Liver (tissue), 9 donors: ENCODE measurements around the gene ATP7A. TPM values are rescaled to one million over a fixed set of nuclear protein-coding genes. Genes with fewer than 3 reads are reported as not detected.

ENCODE experiments used
- DNase-seq: peaks from one replicate; pipeline ENCODE4 v3.0.0-alpha.2; 2017; ENCODE audit warnings: low spot score
- H3K27ac ChIP-seq, 2 donors: one replicate each; pipeline ENCODE4 v1.7.0; 2013; ENCODE audit warnings: inconsistent platforms in 2 of 2, low read length in 2 of 2, control low read depth in 1 of 2, low read depth in 1 of 2, mild to moderate bottlenecking in 1 of 2
- H3K27me3 ChIP-seq, 4 donors: one replicate each; pipeline versions ENCODE4 v1.6.1 to v1.7.0; 2013; ENCODE audit warnings: low read length in 3 of 4, inconsistent platforms in 1 of 4, mild to moderate bottlenecking in 1 of 4, moderate library complexity in 1 of 4; ENCODE audit not compliant: control insufficient read depth in 4 of 4, insufficient read depth in 4 of 4
- H3K36me3 ChIP-seq, 4 donors: one replicate each; pipeline versions ENCODE4 v1.6.1 to v1.7.0; 2013; ENCODE audit warnings: low read length in 3 of 4, mild to moderate bottlenecking in 3 of 4, low read depth in 1 of 4, moderate library complexity in 1 of 4; ENCODE audit not compliant: control insufficient read depth in 4 of 4, insufficient read depth in 3 of 4
- H3K4me1 ChIP-seq, 4 donors: one replicate each; pipeline versions ENCODE4 v1.6.1 to v1.7.0; 2013; ENCODE audit warnings: low read length in 3 of 4, mild to moderate bottlenecking in 3 of 4, moderate library complexity in 1 of 4; ENCODE audit not compliant: control insufficient read depth in 4 of 4, insufficient read depth in 4 of 4
- H3K4me3 ChIP-seq, 3 donors: one replicate each; pipeline versions ENCODE4 v1.6.1 to v1.7.0; 2013; ENCODE audit warnings: low read length in 3 of 3, control low read depth in 1 of 3, low read depth in 1 of 3, mild to moderate bottlenecking in 1 of 3
- H3K9ac ChIP-seq, 2 donors: one replicate each; pipeline ENCODE4 v1.7.0; 2013; ENCODE audit warnings: low read length in 2 of 2, mild to moderate bottlenecking in 2 of 2, moderate library complexity in 2 of 2, control low read depth in 1 of 2, low read depth in 1 of 2
- H3K9me3 ChIP-seq, 4 donors: one replicate each; pipeline versions ENCODE4 v1.6.1 to v1.7.0; 2013; ENCODE audit warnings: low read length in 3 of 4; ENCODE audit not compliant: control insufficient read depth in 4 of 4
- ATF3 ChIP-seq: IDR thresholded peaks from 2 replicates; pipeline ENCODE4 v1.6.1; 2016; ENCODE audit warnings: antibody characterized with exemption
- CTCF ChIP-seq: fragments of 150-350 bp; IDR thresholded peaks from 2 replicates; pipeline ENCODE4 v1.5.1; 2017; ENCODE audit warnings: improper control_type of control experiment, low read depth, low read length; ENCODE audit not compliant: missing input control
- EGR1 ChIP-seq, 2 donors: IDR thresholded peaks; 2 replicates each; pipeline ENCODE4 v1.6.1; 2016 to 2018; ENCODE audit warnings: antibody characterized with exemption in 2 of 2, low read depth in 2 of 2
- GABPA ChIP-seq, 2 donors: IDR thresholded peaks in 1 of 2; conservative IDR thresholded peaks in 1 of 2; 2 replicates each; pipeline ENCODE4 v1.6.1; 2016; ENCODE audit warnings: antibody characterized with exemption in 2 of 2, mild to moderate bottlenecking in 1 of 2, moderate library complexity in 1 of 2
- HNF4A ChIP-seq, 2 donors: conservative IDR thresholded peaks; 2 replicates each; pipeline ENCODE4 v1.6.1; 2016; ENCODE audit warnings: antibody characterized with exemption in 2 of 2, mild to moderate bottlenecking in 2 of 2
- JUND ChIP-seq, 2 donors: IDR thresholded peaks; 2 replicates each; pipeline ENCODE4 v1.6.1; 2016; ENCODE audit warnings: antibody characterized with exemption in 2 of 2
- RAD21 ChIP-seq, 2 donors: IDR thresholded peaks; 2 replicates each; pipeline ENCODE4 v1.6.1; 2016; ENCODE audit warnings: antibody characterized with exemption in 2 of 2, mild to moderate bottlenecking in 2 of 2
- REST ChIP-seq: IDR thresholded peaks from 2 replicates; pipeline ENCODE4 v1.6.1; 2016; ENCODE audit warnings: antibody characterized with exemption, mild to moderate bottlenecking
- SP1 ChIP-seq: IDR thresholded peaks from 2 replicates; pipeline ENCODE4 v1.6.1; 2018; ENCODE audit warnings: antibody characterized with exemption, mild to moderate bottlenecking
- TAF1 ChIP-seq: conservative IDR thresholded peaks from 2 replicates; pipeline ENCODE4 v1.6.1; 2016; ENCODE audit warnings: antibody characterized with exemption, mild to moderate bottlenecking
- YY1 ChIP-seq: IDR thresholded peaks from 2 replicates; pipeline ENCODE4 v1.6.1; 2016; ENCODE audit warnings: antibody characterized with exemption, mild to moderate bottlenecking
- WGBS: extraction: QIAGEN DNeasy Blood & Tissue Kit; methylation state at CpG from one replicate; pipeline ENCODE4 v1.1.7; 2013; 5-methylcytosine and 5-hydroxymethylcytosine counted together
- polyA plus RNA-seq, 2 donors: library from polyadenylated mRNA; stranded (reverse) in 1 of 2; unstranded in 1 of 2; fragments of 200-250 nt in 1 of 2; fragments of >200 nt in 1 of 2; fragmentation: Nextera tagmentation in 1 of 2; extraction: Ambion mirVana in 1 of 2; gene quantifications; one replicate each; pipeline versions ENCODE4 v1.2.1 to v1.2.3, GENCODE V29; 2013 to 2015
- total RNA-seq, 2 donors: library from RNA; depleted of rRNA; stranded (reverse); fragments of >200 nt; gene quantifications; one replicate each; pipeline ENCODE4 v1.2.3, GENCODE V29; 2014
- donor health status: healthy.
- donor health status: healthy.
- donor health status: healthy.
- donor health status: healthy.
- donor health status: healthy.

The ATP7A gene
- total and polyA plus RNA-seq, 4 donors = 0.75 to 15.3 (median 3.0) TPM

- Histone ChIP-seq H3K27ac (no peak overlapping the region), H3K4me1 (no peaks in the 10 kb centered on the region), H3K27me3 (no peaks in the 10 kb centered on the region), H3K4me3 (no peak overlapping the region), H3K9me3 (no peaks in the 10 kb centered on the region), H3K36me3 (peaks cover 0 to 3% (median 1%) of the 10 kb centered on the region in 4 donors), H3K9ac (no peak overlapping the region)
- DNase-seq = no peak
- TF ChIP-seq TAF1 (no peak), CTCF (no peak), HNF4A (conservative IDR thresholded peaks at IDR 0.05) (no peak), REST (no peak), RAD21 (IDR thresholded peaks at IDR 0.05) (no peak), EGR1 (IDR thresholded peaks at IDR 0.05; ENCODE audit: low read depth in 2 of 2) (no peak), GABPA (IDR thresholded peaks at IDR 0.05 in 1 of 2, conservative IDR thresholded peaks at IDR 0.05 in 1 of 2) (no peak), JUND (IDR thresholded peaks at IDR 0.05) (no peak), ATF3 (no peak)
- WGBS = 95% methylated on average over 1 of the region's 1 CpG
Observed at GRCh38 chrX:78042601-78043000, 132.1 kb downstream of the ATP7A start.

DNA sequence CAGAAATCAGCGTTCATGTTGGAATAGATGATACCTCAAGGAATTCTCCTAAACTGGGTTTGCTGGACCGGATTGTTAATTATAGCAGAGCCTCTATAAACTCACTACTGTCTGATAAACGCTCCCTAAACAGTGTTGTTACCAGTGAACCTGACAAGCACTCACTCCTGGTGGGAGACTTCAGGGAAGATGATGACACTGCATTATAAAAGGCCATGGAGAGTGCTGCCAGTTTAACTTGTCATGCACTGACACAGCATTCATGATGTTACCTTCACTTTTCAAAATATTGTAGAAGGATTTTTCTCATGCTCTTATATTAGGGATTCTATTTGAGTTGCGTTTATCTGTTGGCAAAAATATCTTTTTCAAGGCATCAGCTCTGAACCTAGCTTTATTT is 135.9 kb downstream of the ATP7A start:
- Histone ChIP-seq H3K36me3 (peaks cover 0 to 3% (median 1%) of the 10 kb centered on the region in 4 donors), H3K27ac (no peak overlapping the region), H3K27me3 (no peaks in the 10 kb centered on the region), H3K4me1 (no peaks in the 10 kb centered on the region), H3K9ac (no peak overlapping the region), H3K9me3 (no peaks in the 10 kb centered on the region), H3K4me3 (no peak overlapping the region)
- no peak for TF ChIP-seq ATF3
- no peak for TF ChIP-seq YY1
- TF ChIP-seq SP1 = no peak
- no peak for TF ChIP-seq REST
- DNase-seq = no peak
- 96% methylated on average over 4 of the region's 4 CpGs for WGBS
